ENCODE data around the gene CHURC1. TPM values are rescaled to one million over a fixed set of nuclear protein-coding genes. Genes with fewer than 3 reads are reported as not detected.

CHURC1 gene
- total RNA-seq, 1 donor from 2014 or later = 33.1 TPM

- TF ChIP-seq CTCF (conservative IDR thresholded peaks at IDR 0.05) = no peak
- Mint-ChIP-seq H3K4me3 (no peak overlapping the region), H3K36me3 (ENCODE audit: low read depth) (no peaks in the 10 kb centered on the region), H3K9me3 (no peaks in the 10 kb centered on the region), H3K27me3 (ENCODE audit: low read depth) (no peaks in the 10 kb centered on the region), H3K27ac (ENCODE audit: unreplicated experiment) (no peak overlapping the region), H3K4me1 (peaks cover 2% of the 10 kb centered on the region)
- no peak for DNase-seq (ENCODE audit: low read depth, low spot score)
Observed at GRCh38 chr14:64927031-64927430, 12.8 kb downstream of the CHURC1 start.

- DNase-seq (ENCODE audit: low read depth, low spot score) = no peak
- no peaks in the 10 kb centered on the region for H3K27me3 Mint-ChIP-seq (ENCODE audit: low read depth)
- no peaks in the 10 kb centered on the region for H3K9me3 Mint-ChIP-seq
- no peak overlapping the region for H3K27ac Mint-ChIP-seq (ENCODE audit: unreplicated experiment)
- H3K36me3 Mint-ChIP-seq (ENCODE audit: low read depth) = no peaks in the 10 kb centered on the region
- peaks cover 6% of the 10 kb centered on the region for H3K4me1 Mint-ChIP-seq
- no peak for TF ChIP-seq CTCF (conservative IDR thresholded peaks at IDR 0.05)
- H3K4me3 Mint-ChIP-seq = no peak overlapping the region
Observed at GRCh38 chr14:64928239-64929013, 14.2 kb downstream of the CHURC1 start.

- no peaks in the 10 kb centered on the region for H3K27me3 Mint-ChIP-seq (ENCODE audit: low read depth)
- no peaks in the 10 kb centered on the region for H3K9me3 Mint-ChIP-seq
- no peak for DNase-seq (ENCODE audit: low read depth, low spot score)
- no peak overlapping the region for H3K27ac Mint-ChIP-seq (ENCODE audit: unreplicated experiment)
- no peaks in the 10 kb centered on the region for H3K36me3 Mint-ChIP-seq (ENCODE audit: low read depth)
- TF ChIP-seq CTCF (conservative IDR thresholded peaks at IDR 0.05) = no peak
- H3K4me1 Mint-ChIP-seq = peaks cover 6% of the 10 kb centered on the region
- no peak overlapping the region for H3K4me3 Mint-ChIP-seq
Observed at GRCh38 chr14:64929014-64929359, 14.7 kb downstream of the CHURC1 start.

GRCh38 chr14:64930085-64930843 lies 16.0 kb downstream of the CHURC1 start:
- no peak for DNase-seq (ENCODE audit: low read depth, low spot score)
- Mint-ChIP-seq H3K4me1 (peaks cover 6% of the 10 kb centered on the region), H3K36me3 (ENCODE audit: low read depth) (peaks cover 2% of the 10 kb centered on the region), H3K27me3 (ENCODE audit: low read depth) (no peaks in the 10 kb centered on the region), H3K4me3 (no peak overlapping the region), H3K27ac (ENCODE audit: unreplicated experiment) (no peak overlapping the region), H3K9me3 (no peaks in the 10 kb centered on the region)
- TF ChIP-seq CTCF (conservative IDR thresholded peaks at IDR 0.05) = no peak

- no peaks in the 10 kb centered on the region for H3K27me3 Mint-ChIP-seq (ENCODE audit: low read depth)
- H3K4me3 Mint-ChIP-seq = no peak overlapping the region
- H3K4me1 Mint-ChIP-seq = peaks cover 6% of the 10 kb centered on the region
- TF ChIP-seq CTCF (conservative IDR thresholded peaks at IDR 0.05) = no peak
- DNase-seq (ENCODE audit: low read depth, low spot score) = no peak
- no peak overlapping the region for H3K27ac Mint-ChIP-seq (ENCODE audit: unreplicated experiment)
- H3K9me3 Mint-ChIP-seq = no peaks in the 10 kb centered on the region
- H3K36me3 Mint-ChIP-seq (ENCODE audit: low read depth) = peaks cover 2% of the 10 kb centered on the region
Observed at GRCh38 chr14:64931123-64931522, 16.9 kb downstream of the CHURC1 start.

All from neural crest cell (in vitro differentiated cells).